HPDE6-E6E7 (cell line): ENCODE data around the gene KCNE1.
"Not testable (repeated sequence)": the region's sequence is repeated elsewhere in the genome, so short reads cannot be mapped to it uniquely, and the experiment has no call there.

ENCODE experiments used
- DNase-seq: peaks from one replicate; pipeline ENCODE4 v3.0.0; 2011; ENCODE audit warnings: missing footprints; ENCODE audit errors: extremely low spot score

KCNE1 gene

DNA sequence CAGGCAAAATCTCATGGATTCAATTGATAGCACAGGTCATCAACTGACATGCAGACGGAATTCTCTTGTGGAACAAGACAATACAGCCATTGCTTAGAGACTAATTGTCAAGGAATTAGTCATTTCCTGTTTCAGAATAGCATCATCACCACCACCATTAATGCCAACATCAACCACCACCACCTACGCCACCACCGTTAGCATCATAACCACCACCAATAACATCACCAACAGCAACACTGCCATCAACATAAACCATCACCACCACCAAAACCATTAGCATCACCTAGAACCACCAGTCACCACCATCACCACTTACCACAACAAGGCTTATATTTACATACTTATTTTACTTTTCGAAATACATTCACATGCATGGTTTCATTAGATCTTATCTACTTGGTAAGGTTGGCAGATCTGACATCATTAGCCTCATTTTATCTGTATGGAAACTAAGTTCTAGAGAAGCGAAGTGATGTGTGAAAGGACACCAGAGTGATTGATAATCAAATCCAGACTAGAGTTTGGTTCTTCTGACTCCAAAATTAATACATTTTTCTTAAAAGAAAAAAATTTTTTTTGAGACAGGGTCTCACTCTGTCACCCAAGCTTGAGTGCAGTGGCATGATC lies 94.4 kb downstream of the KCNE1 start:
- not testable (repeated sequence) for DNase-seq

- DNase-seq = not testable (repeated sequence)
These were observed 104.7 kb downstream of the KCNE1 start for GRCh38 chr21:34407294-34407693.

- not testable (repeated sequence) for DNase-seq
These were observed 105.3 kb downstream of the KCNE1 start for GRCh38 chr21:34406676-34407075.

- DNase-seq = not testable (repeated sequence)
These were observed 105.9 kb downstream of the KCNE1 start for GRCh38 chr21:34406102-34406501.

GRCh38 chr21:34405686-34406085 lies 106.3 kb downstream of the KCNE1 start:
- DNase-seq = not testable (repeated sequence)

GRCh38 chr21:34404742-34405141 lies 107.3 kb downstream of the KCNE1 start:
- not testable (repeated sequence) for DNase-seq

GRCh38 chr21:34400522-34400921 lies 111.5 kb downstream of the KCNE1 start:
- DNase-seq = not testable (repeated sequence)
